GM12878 (cell line): Measurements from ENCODE around the gene UGT8. TPM values are rescaled to one million over a fixed set of nuclear protein-coding genes. Genes with fewer than 3 reads are reported as not detected.

ENCODE experiments used
- ATAC-seq: fragments of 200-7000 bp; cut with Tn5 transposase; 3 replicates; pipeline ENCODE4 v1.9.1; 2020; ENCODE audit warnings: mild to moderate bottlenecking, moderate library complexity
- BruUV-seq: library from RNA; stranded (reverse); fragments of 400-500 nt; replicated peaks from 2 replicates; lab custom pipeline; 2021; lab: Mats Ljungman, UMichigan
- CTCF ChIA-PET: fragments of 300-600 bp; sonication (Branson Sonifier 250); formaldehyde crosslinking; extraction: SDS; loops from one replicate; lab custom pipeline; 2021; ENCODE audit warnings: inconsistent platforms; lab: Yijun Ruan, JAX
- POLR2A ChIA-PET: fragments of 350-600 bp; formaldehyde crosslinking; extraction: SDS; loops from one replicate; lab custom pipeline; 2021; ENCODE audit warnings: inconsistent platforms; lab: Charles Lee
- RAD21 ChIA-PET: fragments of 300-600 bp; sonication (Branson Sonifier 250); formaldehyde crosslinking; loops from one replicate; lab custom pipeline; 2023; ENCODE audit warnings: antibody characterized with exemption; ENCODE audit not compliant: unreplicated experiment; lab: Charles Lee
- SMC1A ChIA-PET: fragments of 300-600 bp; sonication (Branson Sonifier 250); formaldehyde crosslinking; loops from one replicate; lab custom pipeline; 2023; ENCODE audit not compliant: unreplicated experiment, uncharacterized antibody; lab: Charles Lee
- DNase-seq: peaks from one replicate; pipeline ENCODE4 v3.0.0-alpha.2; 2011; ENCODE audit warnings: low read depth, low spot score
- FAIRE-seq: peaks from 3 replicates; lab custom pipeline; 2011; peaks lifted over from hg19 to GRCh38; lab: Jason Lieb, UNC
- H2AFZ ChIP-seq: 2 replicates; pipeline ENCODE4 v1.6.0; 2011; ENCODE audit warnings: low read depth, low read length, control low read depth; ENCODE audit not compliant: control insufficient read depth
- H3K27ac ChIP-seq: 2 replicates; pipeline ENCODE4 v1.5.1; 2011; ENCODE audit warnings: control low read depth; ENCODE audit not compliant: control insufficient read depth, insufficient read depth
- H3K27me3 ChIP-seq, 2 experiments: replicated peaks in 1 of 2; 2 replicates each; pipeline versions ENCODE4 v1.6.0 to v1.6.1; 2011; ENCODE audit warnings: low read length in 1 of 2; ENCODE audit not compliant: control insufficient read depth in 2 of 2, insufficient read depth in 2 of 2
- H3K36me3 ChIP-seq, 2 experiments: 2 replicates each; pipeline ENCODE4 v1.5.1; 2011; ENCODE audit warnings: low read length in 1 of 2; ENCODE audit not compliant: control insufficient read depth in 2 of 2, insufficient read depth in 2 of 2
- H3K4me1 ChIP-seq: 2 replicates; pipeline ENCODE4 v1.6.1; 2011; ENCODE audit warnings: mild to moderate bottlenecking, low read length, moderate library complexity, mixed read lengths; ENCODE audit not compliant: control insufficient read depth, insufficient read depth
- H3K4me2 ChIP-seq: 2 replicates; pipeline ENCODE4 v1.6.0; 2011; ENCODE audit warnings: control low read depth; ENCODE audit not compliant: control insufficient read depth, insufficient read depth
- H3K4me3 ChIP-seq: fragments of 200-600 bp; sonication (generic); 2 replicates; pipeline ENCODE4 v1.5.1; 2016
- H3K79me2 ChIP-seq: 2 replicates; pipeline ENCODE4 v1.6.0; 2011; ENCODE audit warnings: low read length; ENCODE audit not compliant: control insufficient read depth, insufficient read depth
- H3K9ac ChIP-seq: 2 replicates; pipeline ENCODE4 v1.8.0; 2011; ENCODE audit warnings: low read length, control low read depth, mixed read lengths; ENCODE audit not compliant: control insufficient read depth, insufficient read depth
- H3K9me3 ChIP-seq: replicated peaks from 3 replicates; pipeline ENCODE4 v1.5.1; 2011; ENCODE audit warnings: mild to moderate bottlenecking, low read length; ENCODE audit not compliant: control insufficient read depth, insufficient read depth
- H4K20me1 ChIP-seq: 2 replicates; pipeline ENCODE4 v1.6.0; 2011; ENCODE audit not compliant: control insufficient read depth, insufficient read depth
- ATF2 ChIP-seq: IDR thresholded peaks from 2 replicates; pipeline ENCODE4 v1.6.1; 2012; ENCODE audit warnings: low read length, inconsistent platforms
- LARP7 ChIP-seq: fragments of 450-650 bp; IDR thresholded peaks from 2 replicates; pipeline ENCODE4 v1.6.1; 2017; ENCODE audit warnings: mild to moderate bottlenecking
- MLLT1 ChIP-seq: fragments of 450-650 bp; IDR thresholded peaks from 2 replicates; pipeline ENCODE4 v1.6.1; 2016; ENCODE audit warnings: mild to moderate bottlenecking
- NR2C2 ChIP-seq: IDR thresholded peaks from 2 replicates; pipeline ENCODE4 v1.6.1; 2011; ENCODE audit warnings: borderline replicate concordance, low read depth; ENCODE audit not compliant: control insufficient read depth, insufficient read length
- PAX5 ChIP-seq: IDR thresholded peaks from 2 replicates; pipeline ENCODE4 v1.6.1; 2011; ENCODE audit warnings: low read depth, low read length, borderline replicate concordance
- POU2F2 ChIP-seq: IDR thresholded peaks from 3 replicates; pipeline ENCODE4 v1.6.1; 2011; ENCODE audit warnings: low read depth, mild to moderate bottlenecking, low read length, borderline replicate concordance
- RFX5 ChIP-seq: IDR thresholded peaks from 2 replicates; pipeline ENCODE4 v1.6.1; 2011; ENCODE audit warnings: low read depth, low read length, improper control_type of control experiment
- STAT3 ChIP-seq: IDR thresholded peaks from 2 replicates; pipeline ENCODE4 v1.6.1; 2011; ENCODE audit warnings: low read depth, low read length, improper control_type of control experiment
- ZNF207 ChIP-seq: fragments of 450-650 bp; IDR thresholded peaks from 2 replicates; pipeline ENCODE4 v1.6.1; 2014; ENCODE audit warnings: antibody characterized with exemption, mild to moderate bottlenecking, borderline replicate concordance
- ZNF274 ChIP-seq: IDR thresholded peaks from one replicate; pipeline ENCODE4 v1.8.0; 2011; ENCODE audit not compliant: insufficient read length, insufficient read depth
- WGBS: methylation state at CpG from one replicate; pipeline ENCODE4 v1.1.6; 2016; ENCODE audit warnings: low lambda C conversion rate; ENCODE audit not compliant: insufficient replicate concordance, insufficient coverage; ENCODE audit errors: missing lambda C conversion rate; 5-methylcytosine and 5-hydroxymethylcytosine counted together
- in situ Hi-C: fragments of 300-500 bp; cut with MboI; formaldehyde crosslinking; loops from 9 replicates; pipeline ENCODE4 v1.14.3; 2018; ENCODE audit warnings: mixed read lengths
- intact Hi-C: fragments of 100-400 bp; cut with micrococcal nuclease; formaldehyde crosslinking; loops from one replicate; pipeline ENCODE4 v1.14.2; 2022; ENCODE audit not compliant: unreplicated experiment
- polyA plus RNA-seq, 11 experiments: library from polyadenylated mRNA; depleted of rRNA in 4 of 11; unstranded in 6 of 11; stranded (reverse) in 5 of 11; fragments of >200 nt; fragmentation: Nextera tagmentation in 4 of 11; fragmentation: Illumina TruSeq in 1 of 11; extraction: Ambion mirVana in 4 of 11; extraction: Trizol in 1 of 11; gene quantifications; 1 replicate in 1 of 11; 2 replicates in 10 of 11; pipeline versions ENCODE4 v1.2.1 to v1.2.3, GENCODE V29; 2011 to 2016; ENCODE audit warnings: inconsistent platforms in 2 of 11, missing spikeins in 2 of 11, low read depth in 1 of 11
- total RNA-seq, 4 experiments: library from RNA; depleted of rRNA in 3 of 4; stranded (reverse); fragments of >200 nt in 3 of 4; fragmentation: Illumina TruSeq in 1 of 4; extraction: Trizol in 1 of 4; gene quantifications; 2 replicates each; pipeline versions ENCODE4 v1.2.1 to v1.2.3, GENCODE V29; 2013 to 2021
- TF ChIP-seq, protein P1 (sequence below): IDR thresholded peaks from 2 replicates; pipeline ENCODE4 v1.6.1; 2011; ENCODE audit warnings: low read depth, mild to moderate bottlenecking, low read length, moderate library complexity, borderline replicate concordance; ENCODE audit errors: extremely low read depth

Gene UGT8
- total and polyA plus RNA-seq, 10 of the 15 experiments (the other 5 are each of a cell fraction or from before 2014, with no cell fraction given): 0.16 to 1.1 (median 0.49) TPM

GRCh38 chr4:114636192-114636935 lies 37.8 kb downstream of the UGT8 start:
- Histone ChIP-seq H3K27ac (no peak overlapping the region), H3K79me2 (no peaks in the 10 kb centered on the region), H3K9me3 (no peaks in the 10 kb centered on the region)
- TF ChIP-seq LARP7 (no peak), NR2C2 (no peak), ZNF274 (no peak), PAX5 (no peak), ZNF207 (no peak), ATF2 (no peak), STAT3 (no peak), RFX5 (no peak), MLLT1 (no peak), POU2F2 (no peak)
- TF ChIP-seq, protein P1, sequence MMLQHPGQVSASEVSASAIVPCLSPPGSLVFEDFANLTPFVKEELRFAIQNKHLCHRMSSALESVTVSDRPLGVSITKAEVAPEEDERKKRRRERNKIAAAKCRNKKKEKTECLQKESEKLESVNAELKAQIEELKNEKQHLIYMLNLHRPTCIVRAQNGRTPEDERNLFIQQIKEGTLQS: no peak
- TF ChIP-seq, all 136 proteins: peak for 0
- BruUV-seq: no TSS peak
- POLR2A ChIA-PET: no interaction called here
- H4K20me1 ChIP-seq: no peaks in the 10 kb centered on the region
- RAD21 ChIA-PET: no interaction called here
- CTCF ChIA-PET: interaction anchor here (0.6 to 1.2 kb wide), 2 partner anchors 12 to 189 kb away, joined by 3 to 4 read pairs; no protein-coding TSS in a partner anchor
- intact Hi-C loops (no loop called here), in situ Hi-C loops (no loop called here)
- H3K4me1 ChIP-seq: no peaks in the 10 kb centered on the region
- DNase-seq: no peak
- no peak for ATAC-seq
- no peak overlapping the region for H3K9ac ChIP-seq
- H3K36me3 ChIP-seq: no peaks in the 10 kb centered on the region
- 0 out of 4 replicates have a peak, but pooled peaks cover 0 to 1% of the 10 kb centered on the region in 2 experiments for H3K27me3 ChIP-seq
- SMC1A ChIA-PET: interaction anchor here (1.7 kb wide), 1 partner anchor 14 kb away, joined by 3 read pairs; no protein-coding TSS in a partner anchor
- H3K4me2 ChIP-seq: no peak overlapping the region
- 86% methylated on average over 5 of the region's 5 CpGs for WGBS
- no peak for FAIRE-seq
- no peak overlapping the region for H3K4me3 ChIP-seq
- no peak overlapping the region for H2AFZ ChIP-seq
